ENCODE results near the gene XRRA1.
A peak's percentile ranks its signal among the peaks of the same experiment; 100 is the strongest.
"Not testable (repeated sequence)": the region's sequence is repeated elsewhere in the genome, so short reads cannot be mapped to it uniquely, and the experiment has no call there.

Gene XRRA1

GRCh38 chr11:74909812-74910211, 39.1 kb downstream of the XRRA1 start:
- Histone ChIP-seq H3K9ac (ENCODE audit: low read length in 5 of 5) (no peak overlapping the region), H3K9me3 (ENCODE audit: control insufficient read depth in 5 of 5, low read length in 5 of 5) (no peaks in the 10 kb centered on the region), H3K4me3 (ENCODE audit: low read depth in 1 of 5, low read length in 5 of 5) (no peak overlapping the region), H3K27me3 (ENCODE audit: control insufficient read depth in 5 of 5, insufficient read depth in 4 of 5, low read length in 5 of 5) (no peaks in the 10 kb centered on the region), H3K27ac (ENCODE audit: low read depth, low read length) (no peak overlapping the region), H3K36me3 (ENCODE audit: control insufficient read depth in 5 of 5, insufficient read depth in 5 of 5, low read length in 5 of 5) (peaks cover 18 to 50% (median 23%) of the 10 kb centered on the region in 5 donors), H3K4me1 (ENCODE audit: control insufficient read depth in 5 of 5, insufficient read depth in 5 of 5, low read length in 5 of 5) (peaks cover 0 to 10% (median 3%) of the 10 kb centered on the region in 5 donors)

- Histone ChIP-seq H3K27ac (ENCODE audit: low read depth, low read length) (no peak overlapping the region), H3K36me3 (ENCODE audit: control insufficient read depth in 5 of 5, insufficient read depth in 5 of 5, low read length in 5 of 5) (peaks cover 18 to 50% (median 23%) of the 10 kb centered on the region in 5 donors), H3K9me3 (ENCODE audit: control insufficient read depth in 5 of 5, low read length in 5 of 5) (no peaks in the 10 kb centered on the region), H3K4me1 (ENCODE audit: control insufficient read depth in 5 of 5, insufficient read depth in 5 of 5, low read length in 5 of 5) (peaks cover 0 to 10% (median 3%) of the 10 kb centered on the region in 5 donors), H3K4me3 (ENCODE audit: low read depth in 1 of 5, low read length in 5 of 5) (no peak overlapping the region), H3K27me3 (ENCODE audit: control insufficient read depth in 5 of 5, insufficient read depth in 4 of 5, low read length in 5 of 5) (no peaks in the 10 kb centered on the region), H3K9ac (ENCODE audit: low read length in 5 of 5) (no peak overlapping the region)
These were observed 39.5 kb downstream of the XRRA1 start for GRCh38 chr11:74909385-74909784.

GRCh38 chr11:74905326-74905725, 43.6 kb downstream of the XRRA1 start:
- Histone ChIP-seq H3K9me3 (ENCODE audit: control insufficient read depth in 5 of 5, low read length in 5 of 5) (peaks cover 0 to 17% (median 11%) of the 10 kb centered on the region in 5 donors), H3K4me3 (ENCODE audit: low read depth in 1 of 5, low read length in 5 of 5) (no peak overlapping the region), H3K9ac (ENCODE audit: low read length in 5 of 5) (no peak overlapping the region), H3K27me3 (ENCODE audit: control insufficient read depth in 5 of 5, insufficient read depth in 4 of 5, low read length in 5 of 5) (no peaks in the 10 kb centered on the region), H3K27ac (ENCODE audit: low read depth, low read length) (no peak overlapping the region), H3K36me3 (ENCODE audit: control insufficient read depth in 5 of 5, insufficient read depth in 5 of 5, low read length in 5 of 5) (peaks cover 17 to 43% (median 23%) of the 10 kb centered on the region in 5 donors), H3K4me1 (ENCODE audit: control insufficient read depth in 5 of 5, insufficient read depth in 5 of 5, low read length in 5 of 5) (peaks cover 0 to 10% (median 3%) of the 10 kb centered on the region in 5 donors)

- H3K9me3 ChIP-seq (ENCODE audit: control insufficient read depth in 5 of 5, low read length in 5 of 5), result peaks cover 0 to 20% (median 11%) of the 10 kb centered on the region in 5 donors
- no peak overlapping the region for H3K9ac ChIP-seq (ENCODE audit: low read length in 5 of 5)
These were observed 46.5 kb downstream of the XRRA1 start for GRCh38 chr11:74902342-74902741.

GRCh38 chr11:74896311-74896710, 52.6 kb downstream of the XRRA1 start:
- Histone ChIP-seq H3K4me3 (ENCODE audit: low read depth in 1 of 5, low read length in 5 of 5) (no peak overlapping the region), H3K9ac (ENCODE audit: low read length in 5 of 5) (no peak overlapping the region), H3K36me3 (ENCODE audit: control insufficient read depth in 5 of 5, insufficient read depth in 5 of 5, low read length in 5 of 5) (peaks cover 0 to 9% (median 4%) of the 10 kb centered on the region in 5 donors), H3K9me3 (ENCODE audit: control insufficient read depth in 5 of 5, low read length in 5 of 5) (peaks cover 0 to 21% (median 11%) of the 10 kb centered on the region in 5 donors), H3K27ac (ENCODE audit: low read depth, low read length) (no peak overlapping the region), H3K27me3 (ENCODE audit: control insufficient read depth in 5 of 5, insufficient read depth in 4 of 5, low read length in 5 of 5) (no peaks in the 10 kb centered on the region), H3K4me1 (ENCODE audit: control insufficient read depth in 5 of 5, insufficient read depth in 5 of 5, low read length in 5 of 5) (peaks cover 0 to 12% (median 0%) of the 10 kb centered on the region in 5 donors)

More at GRCh38 chr11:74902342-74902741, 46.5 kb downstream of the XRRA1 start:
- peaks cover 0 to 10% (median 3%) of the 10 kb centered on the region in 5 donors for H3K4me1 ChIP-seq (ENCODE audit: control insufficient read depth in 5 of 5, insufficient read depth in 5 of 5, low read length in 5 of 5)
- H3K4me3 ChIP-seq (ENCODE audit: low read depth in 1 of 5, low read length in 5 of 5), result no peak overlapping the region
- H3K27me3 ChIP-seq (ENCODE audit: control insufficient read depth in 5 of 5, insufficient read depth in 4 of 5, low read length in 5 of 5), result no peaks in the 10 kb centered on the region
- H3K27ac ChIP-seq (ENCODE audit: low read depth, low read length), result no peak overlapping the region
- peaks cover 6 to 18% (median 13%) of the 10 kb centered on the region in 5 donors for H3K36me3 ChIP-seq (ENCODE audit: control insufficient read depth in 5 of 5, insufficient read depth in 5 of 5, low read length in 5 of 5)

- Histone ChIP-seq H3K9me3 (ENCODE audit: control insufficient read depth in 5 of 5, low read length in 5 of 5) (peaks cover 0 to 14% (median 8%) of the 10 kb centered on the region in 5 donors), H3K36me3 (ENCODE audit: control insufficient read depth in 5 of 5, insufficient read depth in 5 of 5, low read length in 5 of 5) (peaks cover 0 to 9% (median 4%) of the 10 kb centered on the region in 5 donors), H3K4me1 (ENCODE audit: control insufficient read depth in 5 of 5, insufficient read depth in 5 of 5, low read length in 5 of 5) (peaks cover 0 to 12% (median 0%) of the 10 kb centered on the region in 5 donors), H3K27me3 (ENCODE audit: control insufficient read depth in 5 of 5, insufficient read depth in 4 of 5, low read length in 5 of 5) (no peaks in the 10 kb centered on the region), H3K4me3 (ENCODE audit: low read depth in 1 of 5, low read length in 5 of 5) (no peak overlapping the region), H3K27ac (ENCODE audit: low read depth, low read length) (no peak overlapping the region), H3K9ac (ENCODE audit: low read length in 5 of 5) (no peak overlapping the region)
These were observed 53.4 kb downstream of the XRRA1 start for GRCh38 chr11:74895340-74896116.

GRCh38 chr11:74893015-74893414, 55.9 kb downstream of the XRRA1 start:
- H3K27ac ChIP-seq (ENCODE audit: low read depth, low read length); H3K9ac ChIP-seq (ENCODE audit: low read length in 5 of 5); H3K36me3 ChIP-seq (ENCODE audit: control insufficient read depth in 5 of 5, insufficient read depth in 5 of 5, low read length in 5 of 5); H3K9me3 ChIP-seq (ENCODE audit: control insufficient read depth in 5 of 5, low read length in 5 of 5); H3K4me3 ChIP-seq (ENCODE audit: low read depth in 1 of 5, low read length in 5 of 5); H3K27me3 ChIP-seq (ENCODE audit: control insufficient read depth in 5 of 5, insufficient read depth in 4 of 5, low read length in 5 of 5): not testable (repeated sequence)
- peaks cover 0 to 12% (median 0%) of the 10 kb centered on the region in 5 donors for H3K4me1 ChIP-seq (ENCODE audit: control insufficient read depth in 5 of 5, insufficient read depth in 5 of 5, low read length in 5 of 5)

- peaks cover 17 to 42% (median 30%) of the 10 kb centered on the region in 5 donors for H3K36me3 ChIP-seq (ENCODE audit: control insufficient read depth in 5 of 5, insufficient read depth in 5 of 5, low read length in 5 of 5)
- no peak overlapping the region for H3K9ac ChIP-seq (ENCODE audit: low read length in 5 of 5)
- H3K27ac ChIP-seq (ENCODE audit: low read depth, low read length), result no peak overlapping the region
- no peaks in the 10 kb centered on the region for H3K4me1 ChIP-seq (ENCODE audit: control insufficient read depth in 5 of 5, insufficient read depth in 5 of 5, low read length in 5 of 5)
- peaks cover 19 to 50% (median 41%) of the 10 kb centered on the region in 5 donors for H3K9me3 ChIP-seq (ENCODE audit: control insufficient read depth in 5 of 5, low read length in 5 of 5)
- H3K4me3 ChIP-seq (ENCODE audit: low read depth in 1 of 5, low read length in 5 of 5), result no peak overlapping the region
- H3K27me3 ChIP-seq (ENCODE audit: control insufficient read depth in 5 of 5, insufficient read depth in 4 of 5, low read length in 5 of 5), result no peaks in the 10 kb centered on the region
These were observed 71.8 kb downstream of the XRRA1 start for GRCh38 chr11:74877132-74877531.

GRCh38 chr11:74871037-74871436, 77.9 kb downstream of the XRRA1 start:
- H3K4me3 ChIP-seq (ENCODE audit: low read depth in 1 of 5, low read length in 5 of 5), result peak overlapping the region in 4 of 5 donors; percentile 3 to 65 (median 38)
- no peaks in the 10 kb centered on the region for H3K27me3 ChIP-seq (ENCODE audit: control insufficient read depth in 5 of 5, insufficient read depth in 4 of 5, low read length in 5 of 5)
- no peaks in the 10 kb centered on the region for H3K4me1 ChIP-seq (ENCODE audit: control insufficient read depth in 5 of 5, insufficient read depth in 5 of 5, low read length in 5 of 5)
- H3K9me3 ChIP-seq (ENCODE audit: control insufficient read depth in 5 of 5, low read length in 5 of 5), result peaks cover 50 to 96% (median 83%) of the 10 kb centered on the region in 5 donors
- peaks cover 28 to 56% (median 35%) of the 10 kb centered on the region in 5 donors for H3K36me3 ChIP-seq (ENCODE audit: control insufficient read depth in 5 of 5, insufficient read depth in 5 of 5, low read length in 5 of 5)
- no peak overlapping the region for H3K27ac ChIP-seq (ENCODE audit: low read depth, low read length)
- H3K9ac ChIP-seq (ENCODE audit: low read length in 5 of 5), result no peak overlapping the region

- no peaks in the 10 kb centered on the region for H3K27me3 ChIP-seq (ENCODE audit: control insufficient read depth in 5 of 5, insufficient read depth in 4 of 5, low read length in 5 of 5)
- H3K4me1 ChIP-seq (ENCODE audit: control insufficient read depth in 5 of 5, insufficient read depth in 5 of 5, low read length in 5 of 5), result no peaks in the 10 kb centered on the region
- H3K27ac ChIP-seq (ENCODE audit: low read depth, low read length), result no peak overlapping the region
- H3K9ac ChIP-seq (ENCODE audit: low read length in 5 of 5), result no peak overlapping the region
- H3K4me3 ChIP-seq (ENCODE audit: low read depth in 1 of 5, low read length in 5 of 5), result peak overlapping the region; percentile 17 to 65 (median 24)
- peaks cover 25 to 50% (median 35%) of the 10 kb centered on the region in 5 donors for H3K36me3 ChIP-seq (ENCODE audit: control insufficient read depth in 5 of 5, insufficient read depth in 5 of 5, low read length in 5 of 5)
- peaks cover 54 to 97% (median 83%) of the 10 kb centered on the region in 5 donors for H3K9me3 ChIP-seq (ENCODE audit: control insufficient read depth in 5 of 5, low read length in 5 of 5)
These were observed 78.4 kb downstream of the XRRA1 start for GRCh38 chr11:74870485-74870884.
